Upper lobe of right lung (tissue), 1 donor: ENCODE results near the gene NLGN1. TPM values are rescaled to one million over a fixed set of nuclear protein-coding genes. Genes with fewer than 3 reads are reported as not detected.

ENCODE experiments used
- ATAC-seq: fragments of 200-7000 bp; cut with Tn5 transposase; one replicate; pipeline ENCODE4 v1.9.1; 2020; ENCODE audit warnings: mild to moderate bottlenecking, moderate library complexity
- DNase-seq: peaks from one replicate; pipeline ENCODE4 v3.0.0-alpha.2; 2020
- H3K27ac ChIP-seq: fragments of 200-600 bp; one replicate; pipeline ENCODE4 v1.8.0; 2022
- H3K27me3 ChIP-seq: fragments of 200-600 bp; one replicate; pipeline ENCODE4 v1.8.0; 2022; ENCODE audit warnings: mild to moderate bottlenecking
- H3K36me3 ChIP-seq: fragments of 200-600 bp; one replicate; pipeline ENCODE4 v1.8.0; 2022
- H3K4me1 ChIP-seq: fragments of 200-600 bp; one replicate; pipeline ENCODE4 v1.8.0; 2022
- H3K4me3 ChIP-seq: fragments of 200-600 bp; one replicate; pipeline ENCODE4 v1.8.0; 2022; ENCODE audit warnings: mild to moderate bottlenecking
- H3K9me3 ChIP-seq: fragments of 200-600 bp; one replicate; pipeline ENCODE4 v1.8.0; 2022
- intact Hi-C: fragments of 100-400 bp; cut with DNase I; formaldehyde crosslinking; loops from one replicate; pipeline ENCODE4 v1.11.0; 2022
- total RNA-seq: library from RNA; stranded (reverse); fragmentation: NEBNext Ultra II Directional; extraction: Animal tissue kit (Norgen Biotek cat#: 25700); gene quantifications from one replicate; pipeline ENCODE4 v1.2.1, GENCODE V29; 2021
- TF ChIP-seq, protein P1 (sequence below): fragments of 200-600 bp; IDR thresholded peaks from one replicate; pipeline ENCODE4 v1.8.0; 2022; ENCODE audit warnings: antibody characterized with exemption
- donor health status: DM: no; HTN: yes; CAD: no; lungs with severe emphysema.

Gene NLGN1
- total RNA-seq, 1 donor from 2014 or later: 3.3 TPM

DNA sequence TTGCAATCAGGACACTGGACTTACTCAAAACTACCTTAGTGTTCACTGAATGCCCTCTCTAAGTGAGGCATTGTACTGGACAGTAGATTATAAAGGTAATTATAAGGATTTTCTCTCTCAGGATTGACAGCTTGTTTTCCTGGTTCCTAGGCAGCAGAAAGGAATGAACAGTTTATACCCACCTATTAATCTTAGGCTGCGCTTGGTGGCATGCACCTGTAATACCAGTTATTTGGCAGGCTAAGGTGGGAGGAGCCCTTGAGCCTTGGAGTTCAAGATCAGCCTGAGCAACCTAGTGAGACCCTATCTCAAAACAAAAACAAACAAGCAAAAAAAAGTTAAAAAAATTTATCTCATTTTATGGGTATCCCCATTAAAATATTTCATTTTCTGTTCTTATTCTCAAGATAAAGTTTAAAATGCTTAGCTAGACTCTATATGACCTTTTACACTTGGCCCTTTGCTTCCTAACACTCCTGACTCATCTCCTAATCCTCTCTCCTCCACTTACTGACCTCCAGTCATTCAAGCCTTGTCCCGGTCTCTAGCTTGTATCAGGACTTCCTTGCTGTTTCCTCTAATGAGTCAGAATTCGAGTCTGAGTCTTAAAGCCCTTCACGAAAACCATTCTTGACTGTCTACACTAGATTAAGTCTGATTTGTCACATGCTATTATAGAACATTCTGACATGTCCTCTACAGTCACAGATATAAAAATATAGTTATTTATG, 348.6 kb downstream of the NLGN1 start:
- no peak for DNase-seq
- no peak overlapping the region for H3K4me3 ChIP-seq
- no peaks in the 10 kb centered on the region for H3K4me1 ChIP-seq
- intact Hi-C loops: no loop called here
- TF ChIP-seq, protein P1, sequence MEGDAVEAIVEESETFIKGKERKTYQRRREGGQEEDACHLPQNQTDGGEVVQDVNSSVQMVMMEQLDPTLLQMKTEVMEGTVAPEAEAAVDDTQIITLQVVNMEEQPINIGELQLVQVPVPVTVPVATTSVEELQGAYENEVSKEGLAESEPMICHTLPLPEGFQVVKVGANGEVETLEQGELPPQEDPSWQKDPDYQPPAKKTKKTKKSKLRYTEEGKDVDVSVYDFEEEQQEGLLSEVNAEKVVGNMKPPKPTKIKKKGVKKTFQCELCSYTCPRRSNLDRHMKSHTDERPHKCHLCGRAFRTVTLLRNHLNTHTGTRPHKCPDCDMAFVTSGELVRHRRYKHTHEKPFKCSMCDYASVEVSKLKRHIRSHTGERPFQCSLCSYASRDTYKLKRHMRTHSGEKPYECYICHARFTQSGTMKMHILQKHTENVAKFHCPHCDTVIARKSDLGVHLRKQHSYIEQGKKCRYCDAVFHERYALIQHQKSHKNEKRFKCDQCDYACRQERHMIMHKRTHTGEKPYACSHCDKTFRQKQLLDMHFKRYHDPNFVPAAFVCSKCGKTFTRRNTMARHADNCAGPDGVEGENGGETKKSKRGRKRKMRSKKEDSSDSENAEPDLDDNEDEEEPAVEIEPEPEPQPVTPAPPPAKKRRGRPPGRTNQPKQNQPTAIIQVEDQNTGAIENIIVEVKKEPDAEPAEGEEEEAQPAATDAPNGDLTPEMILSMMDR: no peak
- no peak for ATAC-seq
- H3K27me3 ChIP-seq: no peaks in the 10 kb centered on the region
- no peaks in the 10 kb centered on the region for H3K36me3 ChIP-seq
- H3K9me3 ChIP-seq: no peaks in the 10 kb centered on the region
- no peak overlapping the region for H3K27ac ChIP-seq

DNA sequence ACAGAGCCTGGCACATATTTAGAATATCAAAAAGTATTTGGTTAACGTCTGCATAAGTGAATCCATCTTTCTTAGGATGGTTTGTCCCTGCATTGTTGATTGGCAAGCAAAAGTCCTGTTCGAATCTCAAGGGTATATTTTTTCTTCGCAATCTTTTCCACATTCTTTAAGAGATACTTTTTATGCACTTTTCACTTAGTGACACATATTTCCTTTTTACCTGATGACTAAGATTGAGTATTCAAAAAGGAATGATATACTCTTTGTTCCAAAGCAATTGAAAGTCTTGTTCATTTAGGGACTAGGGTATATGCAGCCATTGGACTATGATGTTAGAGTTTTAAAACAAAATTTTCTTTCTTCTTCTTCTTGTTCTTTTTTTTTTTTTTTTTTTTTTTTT, 349.9 kb downstream of the NLGN1 start:
- H3K9me3 ChIP-seq: no peaks in the 10 kb centered on the region
- intact Hi-C loops: no loop called here
- no peaks in the 10 kb centered on the region for H3K4me1 ChIP-seq
- H3K36me3 ChIP-seq: no peaks in the 10 kb centered on the region
- TF ChIP-seq, protein P1: no peak
- DNase-seq: no peak
- ATAC-seq: no peak
- H3K4me3 ChIP-seq: no peak overlapping the region
- H3K27ac ChIP-seq: no peak overlapping the region
- no peaks in the 10 kb centered on the region for H3K27me3 ChIP-seq

DNA sequence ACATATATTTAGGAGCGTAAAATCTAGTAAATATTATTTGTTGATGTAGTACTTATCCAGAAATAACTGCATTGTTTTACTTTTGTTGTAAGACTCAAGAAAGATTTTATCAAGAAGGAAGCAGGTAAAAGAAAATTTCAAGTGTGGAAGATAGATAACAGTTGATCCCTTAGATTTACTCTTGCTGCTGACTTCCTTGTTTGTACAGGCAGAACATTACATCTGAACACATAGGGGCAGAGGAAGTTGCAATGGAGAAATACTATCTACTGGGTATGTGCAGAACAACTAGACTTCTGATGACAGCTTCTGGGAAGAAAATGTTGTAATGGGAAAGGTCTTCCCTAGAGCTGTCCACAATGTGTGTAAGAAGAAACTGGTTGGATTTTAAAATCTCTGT, 350.6 kb downstream of the NLGN1 start:
- Histone ChIP-seq H3K36me3 (no peaks in the 10 kb centered on the region), H3K4me3 (no peak overlapping the region), H3K4me1 (no peaks in the 10 kb centered on the region), H3K27ac (no peak overlapping the region), H3K9me3 (no peaks in the 10 kb centered on the region), H3K27me3 (no peaks in the 10 kb centered on the region)
- ATAC-seq: no peak
- no peak for DNase-seq
- intact Hi-C loops: no loop called here
- TF ChIP-seq, protein P1: no peak

DNA sequence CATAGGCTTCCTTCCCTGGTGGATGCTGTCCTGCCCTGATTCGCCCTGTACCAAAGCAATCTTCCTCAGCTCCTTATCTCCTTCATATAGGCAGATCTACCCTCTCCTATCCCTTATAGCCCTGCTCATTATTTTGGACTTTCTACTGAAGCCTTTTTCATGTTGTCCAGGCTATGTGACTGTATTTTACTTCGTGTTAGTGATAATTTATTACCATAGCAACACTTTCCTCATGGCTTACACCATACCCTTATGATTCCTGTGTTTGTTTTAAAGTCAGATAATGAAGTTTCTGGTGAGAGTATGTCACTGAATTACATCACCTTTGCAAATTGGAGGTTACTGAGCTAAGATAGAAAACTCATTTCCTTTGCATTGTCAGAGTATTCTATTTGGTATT, 352.6 kb downstream of the NLGN1 start:
- Histone ChIP-seq H3K36me3 (no peaks in the 10 kb centered on the region), H3K4me3 (no peak overlapping the region), H3K27me3 (no peaks in the 10 kb centered on the region), H3K27ac (no peak overlapping the region), H3K4me1 (no peaks in the 10 kb centered on the region), H3K9me3 (no peaks in the 10 kb centered on the region)
- ATAC-seq: no peak
- intact Hi-C loops: no loop called here
- TF ChIP-seq, protein P1: no peak
- DNase-seq: no peak

DNA sequence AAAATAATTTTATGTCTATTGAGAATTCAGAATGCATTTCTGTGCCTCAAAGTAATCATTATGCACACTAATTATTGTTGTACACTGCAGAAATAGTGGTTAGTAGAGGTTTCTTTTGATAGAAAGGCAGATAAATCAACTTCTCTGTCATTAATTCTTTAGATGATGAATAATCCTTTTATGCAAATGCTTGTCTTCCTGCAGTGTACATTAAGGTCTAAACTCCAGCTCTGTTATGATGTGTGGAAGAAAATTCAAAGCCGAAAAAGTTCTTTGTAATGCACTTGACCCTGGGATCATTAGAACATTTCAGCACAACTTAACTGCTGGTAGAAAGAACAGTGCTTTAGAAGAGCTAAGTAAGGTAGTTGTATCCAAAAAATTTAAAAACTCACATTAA, 353.0 kb downstream of the NLGN1 start:
- H3K27me3 ChIP-seq: no peaks in the 10 kb centered on the region
- TF ChIP-seq, protein P1: no peak
- H3K27ac ChIP-seq: no peak overlapping the region
- intact Hi-C loops: no loop called here
- H3K4me3 ChIP-seq: no peak overlapping the region
- H3K36me3 ChIP-seq: no peaks in the 10 kb centered on the region
- ATAC-seq (no peak), DNase-seq (no peak)
- no peaks in the 10 kb centered on the region for H3K9me3 ChIP-seq
- H3K4me1 ChIP-seq: no peaks in the 10 kb centered on the region

DNA sequence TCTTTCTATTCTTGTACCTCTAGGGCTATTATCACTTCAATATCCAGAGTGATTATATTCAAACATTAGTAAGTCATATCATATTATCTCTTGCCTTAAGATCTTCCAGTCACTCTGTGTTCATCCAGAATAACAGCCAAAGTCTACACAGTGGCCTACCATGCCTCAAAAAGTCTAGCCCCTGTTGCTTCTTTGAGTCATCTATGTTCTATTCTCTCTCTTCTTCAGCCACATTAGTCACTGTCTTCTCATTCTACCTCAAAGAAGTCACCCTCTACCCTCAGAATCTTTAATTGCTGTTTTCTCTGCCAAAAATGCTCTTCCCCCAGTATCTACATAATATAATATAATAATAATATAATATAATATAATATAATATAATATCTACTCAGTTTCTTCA, 356.0 kb downstream of the NLGN1 start:
- no peak overlapping the region for H3K4me3 ChIP-seq
- TF ChIP-seq, protein P1: no peak
- H3K9me3 ChIP-seq: no peaks in the 10 kb centered on the region
- H3K27ac ChIP-seq: no peak overlapping the region
- no peak for ATAC-seq
- H3K27me3 ChIP-seq: no peaks in the 10 kb centered on the region
- no peak for DNase-seq
- intact Hi-C loops: no loop called here
- no peaks in the 10 kb centered on the region for H3K4me1 ChIP-seq
- no peaks in the 10 kb centered on the region for H3K36me3 ChIP-seq
